WTC11 (cell line): ENCODE data around the gene TRAPPC13. TPM values are rescaled to one million over a fixed set of nuclear protein-coding genes. Genes with fewer than 3 reads are reported as not detected.

Experiments
- ATAC-seq: fragments of 200-7000 bp; cut with Tn5 transposase; 2 replicates; pipeline ENCODE4 v1.10.0; 2021; ENCODE audit warnings: mild to moderate bottlenecking, moderate library complexity
- CTCF ChIA-PET: fragments of 300-600 bp; sonication (Branson Sonifier 250); formaldehyde crosslinking; loops from one replicate; lab custom pipeline; 2021; ENCODE audit warnings: antibody characterized with exemption; lab: Charles Lee
- POLR2A ChIA-PET: fragments of 350-600 bp; sonication (Branson Sonifier 250); formaldehyde crosslinking; loops from one replicate; lab custom pipeline; 2021; ENCODE audit warnings: antibody characterized with exemption; lab: Charles Lee
- DNase-seq: peaks from one replicate; pipeline ENCODE4 v3.0.0; 2021; ENCODE audit warnings: low spot score
- H3K27ac Mint-ChIP-seq: 2 replicates; pipeline ENCODE4 v1.8.0; 2021; ENCODE audit warnings: mixed read lengths
- H3K27me3 Mint-ChIP-seq: 2 replicates; pipeline ENCODE4 v1.8.0; 2021; ENCODE audit warnings: low read depth, mild to moderate bottlenecking, moderate library complexity, mixed read lengths
- H3K36me3 Mint-ChIP-seq: 2 replicates; pipeline ENCODE4 v1.8.0; 2021; ENCODE audit warnings: mixed read lengths
- H3K4me1 Mint-ChIP-seq: 2 replicates; pipeline ENCODE4 v1.8.0; 2022; ENCODE audit warnings: mixed read lengths
- H3K4me3 Mint-ChIP-seq: 2 replicates; pipeline ENCODE4 v1.8.0; 2021; ENCODE audit warnings: mild to moderate bottlenecking, moderate library complexity, mixed read lengths
- H3K9me3 Mint-ChIP-seq: 2 replicates; pipeline ENCODE4 v1.8.0; 2021; ENCODE audit warnings: mixed read lengths
- ARID4B ChIP-seq: sonication (generic); formaldehyde crosslinking; IDR thresholded peaks from 2 replicates; pipeline ENCODE4 v1.8.0; 2023; ENCODE audit warnings: missing genetic modification reagents, mild to moderate bottlenecking, borderline replicate concordance
- E2F4 ChIP-seq: sonication (generic); formaldehyde crosslinking; IDR thresholded peaks from 2 replicates; pipeline ENCODE4 v1.8.1; 2022; ENCODE audit warnings: low read depth, mild to moderate bottlenecking, moderate library complexity, missing genetic modification reagents, borderline replicate concordance
- EMX1 ChIP-seq: fragments of 250-450 bp; sonication (Bioruptor Pico); IDR thresholded peaks from 2 replicates; pipeline ENCODE4 v1.8.0; 2021; ENCODE audit warnings: mild to moderate bottlenecking
- FOXJ3 ChIP-seq: sonication (generic); formaldehyde crosslinking; IDR thresholded peaks from 2 replicates; pipeline ENCODE4 v1.9.0; 2021; ENCODE audit warnings: missing genetic modification reagents, mild to moderate bottlenecking, borderline replicate concordance
- FOXK1 ChIP-seq: sonication (generic); formaldehyde crosslinking; IDR thresholded peaks from 2 replicates; pipeline ENCODE4 v1.8.0; 2022; ENCODE audit warnings: mild to moderate bottlenecking, moderate library complexity, missing genetic modification reagents
- FOXP1 ChIP-seq: sonication (generic); formaldehyde crosslinking; IDR thresholded peaks from 2 replicates; pipeline ENCODE4 v1.8.0; 2022; ENCODE audit warnings: missing genetic modification reagents, mild to moderate bottlenecking, moderate library complexity, borderline replicate concordance
- FOXP4 ChIP-seq: sonication (generic); formaldehyde crosslinking; IDR thresholded peaks from 2 replicates; pipeline ENCODE4 v1.8.0; 2022; ENCODE audit warnings: mild to moderate bottlenecking, missing genetic modification reagents
- GRHL2 ChIP-seq: fragments of 250-450 bp; sonication (Bioruptor Pico); IDR thresholded peaks from 2 replicates; pipeline ENCODE4 v1.8.0; 2022; ENCODE audit warnings: mild to moderate bottlenecking, moderate library complexity; ENCODE audit not compliant: insufficient replicate concordance, severe bottlenecking
- JUN ChIP-seq: sonication (generic); formaldehyde crosslinking; IDR thresholded peaks from 2 replicates; pipeline ENCODE4 v1.8.0; 2023; ENCODE audit warnings: mild to moderate bottlenecking, missing genetic modification reagents
- MAX ChIP-seq: sonication (generic); formaldehyde crosslinking; IDR thresholded peaks from 2 replicates; pipeline ENCODE4 v1.8.0; 2022; ENCODE audit warnings: mild to moderate bottlenecking, missing genetic modification reagents
- NFYB ChIP-seq: sonication (generic); formaldehyde crosslinking; conservative IDR thresholded peaks from 2 replicates; pipeline ENCODE4 v1.8.0; 2022; ENCODE audit warnings: low read depth, missing genetic modification reagents
- NR3C1 ChIP-seq: sonication (generic); formaldehyde crosslinking; conservative IDR thresholded peaks from 2 replicates; pipeline ENCODE4 v1.8.1; 2023; ENCODE audit warnings: low read depth, mild to moderate bottlenecking, missing genetic modification reagents
- ZBTB43 ChIP-seq: sonication (generic); formaldehyde crosslinking; IDR thresholded peaks from 2 replicates; pipeline ENCODE4 v1.8.1; 2023; ENCODE audit warnings: mild to moderate bottlenecking, missing genetic modification reagents
- ZNF532 ChIP-seq: fragments of 250-450 bp; sonication (Bioruptor Pico); IDR thresholded peaks from 2 replicates; pipeline ENCODE4 v1.9.0; 2021; ENCODE audit warnings: mild to moderate bottlenecking, borderline replicate concordance
- ZSCAN18 ChIP-seq: fragments of 250-450 bp; sonication (Bioruptor Pico); IDR thresholded peaks from 2 replicates; pipeline ENCODE4 v2.1.2; 2022; ENCODE audit warnings: mild to moderate bottlenecking, moderate library complexity
- total RNA-seq: library from RNA; stranded (reverse); gene quantifications from 3 replicates; pipeline ENCODE4 v1.2.3, GENCODE V29; 2021

TRAPPC13 gene
- total RNA-seq, 1 experiment from 2014 or later = 18.8 TPM

GRCh38 chr5:65696892-65697291, 72.1 kb downstream of the TRAPPC13 start (continued):
- TF ChIP-seq E2F4 (CRISPR knock-in tag) = no peak
- TF ChIP-seq, all 79 proteins: peak for 0

GRCh38 chr5:65699338-65699737, 74.5 kb downstream of the TRAPPC13 start:
- Mint-ChIP-seq H3K27ac (no peak overlapping the region), H3K36me3 (peaks cover 14% of the 10 kb centered on the region), H3K9me3 (no peaks in the 10 kb centered on the region), H3K4me3 (no peak overlapping the region), H3K4me1 (no peaks in the 10 kb centered on the region), H3K27me3 (no peaks in the 10 kb centered on the region)
- no peak for DNase-seq
- CTCF ChIA-PET = no interaction called here
- POLR2A ChIA-PET = no interaction called here
- TF ChIP-seq NFYB (CRISPR knock-in tag) (no peak), ZBTB43 (CRISPR knock-in tag) (no peak), FOXK1 (CRISPR knock-in tag) (no peak), EMX1 (no peak)
- ATAC-seq = no peak

- H3K36me3 Mint-ChIP-seq = peaks cover 16% of the 10 kb centered on the region
- ATAC-seq (no peak), DNase-seq (no peak)
- no peaks in the 10 kb centered on the region for H3K9me3 Mint-ChIP-seq
- ChIA-PET CTCF (interaction anchor here (0.6 kb wide), 1 partner anchor 118 kb away, joined by 4 read pairs; no protein-coding TSS in a partner anchor), POLR2A (no interaction called here)
- H3K4me3 Mint-ChIP-seq = no peak overlapping the region
- H3K27ac Mint-ChIP-seq = no peak overlapping the region
- no peaks in the 10 kb centered on the region for H3K27me3 Mint-ChIP-seq
- no peaks in the 10 kb centered on the region for H3K4me1 Mint-ChIP-seq
- TF ChIP-seq ZSCAN18 (CRISPR knock-in tag) (no peak), FOXP4 (CRISPR knock-in tag) (no peak), MAX (CRISPR knock-in tag) (no peak), NR3C1 (CRISPR knock-in tag) (no peak), ARID4B (CRISPR knock-in tag) (no peak), FOXP1 (no peak), FOXJ3 (CRISPR knock-in tag) (no peak), GRHL2 (CRISPR knock-in tag) (no peak), JUN (CRISPR knock-in tag) (no peak), ZNF532 (CRISPR knock-in tag) (no peak)
Observed at GRCh38 chr5:65702036-65702435, 77.2 kb downstream of the TRAPPC13 start.
